OCI-LY1 (cell line): ENCODE data around the gene NSUN2.

Experiments
- H2AFZ ChIP-seq: fragments of 200-600 bp; sonication (generic), shearing (Covaris generic); 2 replicates; pipeline ENCODE4 v1.6.0; 2014; ENCODE audit warnings: antibody characterized with exemption, mild to moderate bottlenecking, low read length
- H3F3A ChIP-seq: fragments of 200-600 bp; sonication (generic), shearing (Covaris generic); 2 replicates; pipeline ENCODE4 v1.6.0; 2014; ENCODE audit warnings: mild to moderate bottlenecking, antibody characterized with exemption, low read length, moderate library complexity; ENCODE audit not compliant: insufficient read depth
- H3K27ac ChIP-seq: fragments of 200-600 bp; sonication (generic); 2 replicates; pipeline ENCODE4 v1.5.1; 2014; ENCODE audit warnings: low read length, mixed run types, mild to moderate bottlenecking, low read depth; ENCODE audit not compliant: poor library complexity, severe bottlenecking
- H3K27me3 ChIP-seq: fragments of 200-600 bp; sonication (generic); 2 replicates; pipeline ENCODE4 v1.6.0; 2014; ENCODE audit warnings: antibody characterized with exemption, mild to moderate bottlenecking, low read length, moderate library complexity; ENCODE audit not compliant: insufficient read depth
- H3K36me3 ChIP-seq: fragments of 200-600 bp; sonication (generic); 2 replicates; pipeline ENCODE4 v1.6.1; 2014; ENCODE audit warnings: mild to moderate bottlenecking, antibody characterized with exemption, low read length, moderate library complexity, mixed read lengths; ENCODE audit not compliant: insufficient read depth
- H3K4me1 ChIP-seq: fragments of 200-600 bp; sonication (generic); 2 replicates; pipeline ENCODE4 v1.5.1; 2014; ENCODE audit warnings: mild to moderate bottlenecking, low read length, moderate library complexity; ENCODE audit not compliant: insufficient read depth, severe bottlenecking
- H3K4me2 ChIP-seq: fragments of 200-600 bp; sonication (generic), shearing (Covaris generic); 2 replicates; pipeline ENCODE4 v1.6.1; 2014; ENCODE audit warnings: low read length
- H3K4me3 ChIP-seq: fragments of 200-600 bp; sonication (generic); 2 replicates; pipeline ENCODE4 v1.5.1; 2014; ENCODE audit warnings: low read length, low read depth, mild to moderate bottlenecking, mixed read lengths; ENCODE audit not compliant: poor library complexity, severe bottlenecking
- H3K79me2 ChIP-seq: fragments of 200-600 bp; shearing (Covaris generic); 2 replicates; pipeline ENCODE4 v1.6.1; 2016; ENCODE audit warnings: mixed run types, low read length, mixed read lengths; ENCODE audit not compliant: insufficient read depth
- H3K9ac ChIP-seq: fragments of 200-600 bp; sonication (generic), shearing (Covaris generic); 2 replicates; pipeline ENCODE4 v1.6.1; 2014; ENCODE audit warnings: mild to moderate bottlenecking, low read length, mixed read lengths
- H3K9me2 ChIP-seq: fragments of 200-600 bp; sonication (generic), shearing (Covaris generic); 2 replicates; pipeline ENCODE4 v1.6.1; 2014; ENCODE audit warnings: low read depth, mild to moderate bottlenecking, low read length, mixed read lengths
- H3K9me3 ChIP-seq: fragments of 200-600 bp; shearing (Covaris generic); 2 replicates; pipeline ENCODE4 v1.6.1; 2014; ENCODE audit warnings: low read length, mixed read lengths
- H4K20me1 ChIP-seq: fragments of 200-600 bp; sonication (generic), shearing (Covaris generic); 2 replicates; pipeline ENCODE4 v1.6.0; 2016; ENCODE audit warnings: mild to moderate bottlenecking, low read length; ENCODE audit not compliant: insufficient read depth
- CTCF ChIP-seq: fragments of 200-600 bp; sonication (generic), shearing (Covaris generic); IDR thresholded peaks from 2 replicates; pipeline ENCODE4 v1.5.1; 2017; ENCODE audit warnings: mild to moderate bottlenecking, antibody characterized with exemption, low read length, moderate library complexity, mixed read lengths
- EZH2 ChIP-seq: fragments of 200-600 bp; sonication (generic), shearing (Covaris generic); IDR thresholded peaks from 2 replicates; pipeline ENCODE4 v1.8.0; 2017; ENCODE audit warnings: borderline replicate concordance, mixed run types, mild to moderate bottlenecking, antibody characterized with exemption, low read length, moderate library complexity, mixed read lengths

NSUN2 gene

GRCh38 chr5:6633469-6634245 lies 813 bp upstream of the NSUN2 start:
- H2AFZ ChIP-seq = no peak overlapping the region; the same call in 1 of the 2 replicates
- no peaks in the 10 kb centered on the region for H3F3A ChIP-seq
- H3K36me3 ChIP-seq = peaks cover 31% of the 10 kb centered on the region
- H3K4me2 ChIP-seq = peak overlapping the region; percentile 98
- H3K27ac ChIP-seq = peak overlapping the region; percentile 43
- H3K9ac ChIP-seq = peak overlapping the region; percentile 86
- peak overlapping the region; percentile 88 for H3K4me3 ChIP-seq
- peaks cover 39% of the 10 kb centered on the region for H3K79me2 ChIP-seq
- no peak for TF ChIP-seq EZH2
- no peak for TF ChIP-seq CTCF
- peaks cover 31% of the 10 kb centered on the region for H3K4me1 ChIP-seq
- no peaks in the 10 kb centered on the region for H3K27me3 ChIP-seq
- H3K9me3 ChIP-seq = no peaks in the 10 kb centered on the region
- no peaks in the 10 kb centered on the region for H3K9me2 ChIP-seq
- no peaks in the 10 kb centered on the region for H4K20me1 ChIP-seq

- H3K36me3 ChIP-seq = peaks cover 44% of the 10 kb centered on the region
- H3K9me3 ChIP-seq = no peaks in the 10 kb centered on the region
- TF ChIP-seq EZH2 (no peak), CTCF (0 out of 2 replicates have a peak, but pooled peaks have one; percentile 11)
- H3K4me3 ChIP-seq = peak overlapping the region; percentile 88
- H3K27ac ChIP-seq = no peak overlapping the region
- H3K27me3 ChIP-seq = no peaks in the 10 kb centered on the region
- H3K79me2 ChIP-seq = peaks cover 51% of the 10 kb centered on the region
- no peak overlapping the region for H2AFZ ChIP-seq
- H3F3A ChIP-seq = no peaks in the 10 kb centered on the region
- H3K9me2 ChIP-seq = no peaks in the 10 kb centered on the region
- peak overlapping the region; percentile 98 for H3K4me2 ChIP-seq
- peaks cover 31% of the 10 kb centered on the region for H3K4me1 ChIP-seq
- no peaks in the 10 kb centered on the region for H4K20me1 ChIP-seq
- H3K9ac ChIP-seq = peak overlapping the region; percentile 86
Observed at GRCh38 chr5:6632324-6632887, 438 bp downstream of the NSUN2 start.

GRCh38 chr5:6631441-6631840 lies 1.4 kb downstream of the NSUN2 start:
- TF ChIP-seq EZH2 (no peak), CTCF (no peak)
- H3K36me3 ChIP-seq = peaks cover 54% of the 10 kb centered on the region
- peak overlapping the region; percentile 88 for H3K4me3 ChIP-seq
- no peak overlapping the region for H2AFZ ChIP-seq
- H3K27me3 ChIP-seq = no peaks in the 10 kb centered on the region
- H3K27ac ChIP-seq = no peak overlapping the region
- H3F3A ChIP-seq = no peaks in the 10 kb centered on the region
- H3K9me3 ChIP-seq = no peaks in the 10 kb centered on the region
- H3K4me2 ChIP-seq = peak overlapping the region; percentile 98
- H3K79me2 ChIP-seq = peaks cover 59% of the 10 kb centered on the region
- peaks cover 31% of the 10 kb centered on the region for H3K4me1 ChIP-seq
- H3K9ac ChIP-seq = peak overlapping the region; percentile 86; the same call in 1 of the 2 replicates
- no peaks in the 10 kb centered on the region for H4K20me1 ChIP-seq
- no peaks in the 10 kb centered on the region for H3K9me2 ChIP-seq
